ENCODE data around the gene B9D1.

Gene B9D1

DNA sequence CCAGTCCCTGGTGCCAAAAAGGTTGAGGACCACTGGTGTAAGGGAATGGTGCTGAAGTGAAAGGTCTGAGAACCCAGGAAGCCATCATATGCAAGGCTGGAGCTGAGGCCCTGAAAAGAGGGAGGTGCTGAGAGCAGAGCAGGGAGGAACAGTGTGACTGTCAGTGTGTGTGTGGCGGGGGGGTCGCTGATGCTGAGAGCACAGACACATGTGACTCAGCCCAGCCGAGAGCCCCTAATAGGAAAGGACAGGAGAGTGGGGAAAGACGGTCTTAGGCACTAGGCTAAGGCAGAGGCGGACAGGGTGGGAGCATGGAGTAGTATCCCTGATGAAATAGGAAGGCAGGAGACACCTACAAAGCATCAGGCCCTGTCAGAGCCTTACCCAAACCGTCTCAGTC lies 1.2 kb downstream of the B9D1 start:
- H3K4me3 ChIP-seq (ENCODE audit: low read depth in 1 of 2, low read length in 2 of 2) = no peak overlapping the region
- no peak overlapping the region for H3K27ac ChIP-seq (ENCODE audit: low read length)
- no peaks in the 10 kb centered on the region for H3K79me2 ChIP-seq (ENCODE audit: insufficient read depth, low read length)
- H3K4me2 ChIP-seq (ENCODE audit: insufficient read depth, low read length) = no peak overlapping the region
- H3K9ac ChIP-seq (ENCODE audit: low read depth, low read length) = no peak overlapping the region
- DNase-seq = no peak
- H3K27me3 ChIP-seq (ENCODE audit: insufficient read depth, low read length, poor library complexity) = no peaks in the 10 kb centered on the region
- H3K36me3 ChIP-seq (ENCODE audit: insufficient read depth, low read length) = no peaks in the 10 kb centered on the region
- peaks cover 17% of the 10 kb centered on the region for H3K4me1 ChIP-seq (ENCODE audit: insufficient read depth, low read length)
- ATAC-seq (ENCODE audit: insufficient read depth, low read depth) = no peak
- TF ChIP-seq CTCF (IDR thresholded peaks at IDR 0.05; ENCODE audit: borderline replicate concordance, extremely low read depth, low read length, poor library complexity, severe bottlenecking) (no peak), EZH2 (IDR thresholded peaks at IDR 0.05; ENCODE audit: borderline replicate concordance, low read depth, low read length, severe bottlenecking) (no peak)
- H3K9me3 ChIP-seq (ENCODE audit: insufficient read depth, low read length, severe bottlenecking) = no peaks in the 10 kb centered on the region
- no peak overlapping the region for H2AFZ ChIP-seq (ENCODE audit: low read depth, low read length)
- peaks cover 9% of the 10 kb centered on the region; the same call in 1 of the 2 replicates for H4K20me1 ChIP-seq (ENCODE audit: insufficient read depth, low read length)

DNA sequence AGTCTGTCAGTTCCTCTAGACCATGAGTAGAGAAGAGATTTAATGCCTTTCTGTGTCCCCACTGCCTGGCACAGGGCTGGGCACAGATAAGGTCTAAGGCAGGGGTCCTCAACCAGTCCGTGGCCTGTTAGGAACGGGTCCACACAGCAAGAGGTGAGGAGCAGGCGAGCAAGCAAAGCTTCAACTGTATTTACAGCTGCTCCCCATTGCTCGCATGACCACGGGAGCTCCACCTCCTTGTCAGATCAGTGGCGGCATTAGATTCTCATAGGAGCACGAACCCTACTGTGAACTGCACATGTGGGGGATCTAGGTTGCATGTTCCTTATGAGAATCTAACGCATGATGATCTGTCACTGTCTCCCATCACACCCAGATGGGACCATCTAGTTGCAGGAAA lies 1.8 kb downstream of the B9D1 start:
- H3K4me1 ChIP-seq (ENCODE audit: insufficient read depth, low read length) = peaks cover 17% of the 10 kb centered on the region
- no peak overlapping the region for H3K9ac ChIP-seq (ENCODE audit: low read depth, low read length)
- H4K20me1 ChIP-seq (ENCODE audit: insufficient read depth, low read length) = peaks cover 9% of the 10 kb centered on the region; the same call in 1 of the 2 replicates
- H3K27ac ChIP-seq (ENCODE audit: low read length) = no peak overlapping the region
- no peaks in the 10 kb centered on the region for H3K79me2 ChIP-seq (ENCODE audit: insufficient read depth, low read length)
- no peak overlapping the region for H3K4me2 ChIP-seq (ENCODE audit: insufficient read depth, low read length)
- H3K4me3 ChIP-seq (ENCODE audit: low read depth in 1 of 2, low read length in 2 of 2) = no peak overlapping the region
- H3K9me3 ChIP-seq (ENCODE audit: insufficient read depth, low read length, severe bottlenecking) = no peaks in the 10 kb centered on the region
- DNase-seq = no peak
- TF ChIP-seq EZH2 (IDR thresholded peaks at IDR 0.05; ENCODE audit: borderline replicate concordance, low read depth, low read length, severe bottlenecking) (no peak), CTCF (IDR thresholded peaks at IDR 0.05; ENCODE audit: borderline replicate concordance, extremely low read depth, low read length, poor library complexity, severe bottlenecking) (no peak)
- H3K36me3 ChIP-seq (ENCODE audit: insufficient read depth, low read length) = no peaks in the 10 kb centered on the region
- H3K27me3 ChIP-seq (ENCODE audit: insufficient read depth, low read length, poor library complexity) = no peaks in the 10 kb centered on the region
- ATAC-seq (ENCODE audit: insufficient read depth, low read depth) = no peak
- no peak overlapping the region for H2AFZ ChIP-seq (ENCODE audit: low read depth, low read length)

DNA sequence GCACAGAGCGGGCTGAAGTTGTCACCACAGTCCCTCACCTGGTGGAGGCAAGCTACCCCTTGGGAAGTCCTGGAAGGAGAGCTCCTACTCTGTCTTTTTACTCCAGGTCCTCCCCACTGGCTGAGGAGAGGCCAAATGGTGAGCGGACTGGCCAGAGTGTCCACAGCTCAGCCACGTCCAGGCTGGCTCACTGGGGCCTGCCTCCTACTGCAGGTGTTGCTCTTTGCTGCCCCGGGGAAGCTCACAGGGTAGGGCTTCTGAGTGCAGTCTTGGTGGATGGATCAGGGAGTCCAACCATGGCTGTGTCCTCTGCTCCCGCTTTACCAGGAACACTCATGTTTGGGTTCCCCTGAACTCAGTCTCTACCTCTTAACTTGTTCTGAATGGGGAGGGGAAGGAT lies 2.7 kb downstream of the B9D1 start:
- no peaks in the 10 kb centered on the region for H3K9me3 ChIP-seq (ENCODE audit: insufficient read depth, low read length, severe bottlenecking)
- TF ChIP-seq EZH2 (IDR thresholded peaks at IDR 0.05; ENCODE audit: borderline replicate concordance, low read depth, low read length, severe bottlenecking) (no peak), CTCF (IDR thresholded peaks at IDR 0.05; ENCODE audit: borderline replicate concordance, extremely low read depth, low read length, poor library complexity, severe bottlenecking) (no peak)
- H3K79me2 ChIP-seq (ENCODE audit: insufficient read depth, low read length) = no peaks in the 10 kb centered on the region
- no peak for DNase-seq
- no peak overlapping the region for H3K9ac ChIP-seq (ENCODE audit: low read depth, low read length)
- no peaks in the 10 kb centered on the region for H3K27me3 ChIP-seq (ENCODE audit: insufficient read depth, low read length, poor library complexity)
- no peak for ATAC-seq (ENCODE audit: insufficient read depth, low read depth)
- H2AFZ ChIP-seq (ENCODE audit: low read depth, low read length) = no peak overlapping the region
- no peak overlapping the region for H3K27ac ChIP-seq (ENCODE audit: low read length)
- H3K4me2 ChIP-seq (ENCODE audit: insufficient read depth, low read length) = no peak overlapping the region
- H3K4me1 ChIP-seq (ENCODE audit: insufficient read depth, low read length) = peaks cover 17% of the 10 kb centered on the region
- H3K4me3 ChIP-seq (ENCODE audit: low read depth in 1 of 2, low read length in 2 of 2) = no peak overlapping the region
- H4K20me1 ChIP-seq (ENCODE audit: insufficient read depth, low read length) = peaks cover 9% of the 10 kb centered on the region; the same call in 1 of the 2 replicates
- H3K36me3 ChIP-seq (ENCODE audit: insufficient read depth, low read length) = no peaks in the 10 kb centered on the region

DNA sequence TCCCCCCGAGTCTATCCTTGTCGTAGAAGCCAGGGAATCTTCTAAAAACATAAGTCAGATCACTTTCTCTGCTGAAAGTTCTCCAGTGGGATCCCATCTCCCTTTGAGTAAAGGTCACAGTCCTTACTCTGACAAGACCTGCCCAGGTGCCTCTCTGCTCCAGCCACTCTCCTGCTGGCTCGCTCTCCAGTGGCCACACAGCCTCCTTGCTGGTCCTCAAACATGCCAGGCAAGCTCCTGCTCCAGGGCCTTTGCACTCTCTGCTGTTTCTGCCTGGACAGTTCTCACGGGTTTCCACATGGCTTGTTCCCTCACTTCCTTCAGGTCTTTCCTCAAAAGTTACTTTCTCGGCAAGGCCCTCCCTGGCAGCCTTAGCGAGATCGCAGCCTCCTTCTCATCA lies 3.4 kb downstream of the B9D1 start:
- H2AFZ ChIP-seq (ENCODE audit: low read depth, low read length) = no peak overlapping the region
- no peaks in the 10 kb centered on the region for H3K9me3 ChIP-seq (ENCODE audit: insufficient read depth, low read length, severe bottlenecking)
- no peak for ATAC-seq (ENCODE audit: insufficient read depth, low read depth)

More for the DNA sequence above, 3.4 kb downstream of the B9D1 start:
- TF ChIP-seq CTCF (IDR thresholded peaks at IDR 0.05; ENCODE audit: borderline replicate concordance, extremely low read depth, low read length, poor library complexity, severe bottlenecking) (no peak), EZH2 (IDR thresholded peaks at IDR 0.05; ENCODE audit: borderline replicate concordance, low read depth, low read length, severe bottlenecking) (no peak)
- H3K79me2 ChIP-seq (ENCODE audit: insufficient read depth, low read length) = no peaks in the 10 kb centered on the region
- H3K36me3 ChIP-seq (ENCODE audit: insufficient read depth, low read length) = no peaks in the 10 kb centered on the region
- no peak overlapping the region for H3K27ac ChIP-seq (ENCODE audit: low read length)
- no peak overlapping the region for H3K9ac ChIP-seq (ENCODE audit: low read depth, low read length)
- H4K20me1 ChIP-seq (ENCODE audit: insufficient read depth, low read length) = peaks cover 9% of the 10 kb centered on the region; the same call in 1 of the 2 replicates
- DNase-seq = no peak
- H3K4me2 ChIP-seq (ENCODE audit: insufficient read depth, low read length) = no peak overlapping the region
- peaks cover 17% of the 10 kb centered on the region for H3K4me1 ChIP-seq (ENCODE audit: insufficient read depth, low read length)
- H3K4me3 ChIP-seq (ENCODE audit: low read depth in 1 of 2, low read length in 2 of 2) = no peak overlapping the region
- H3K27me3 ChIP-seq (ENCODE audit: insufficient read depth, low read length, poor library complexity) = peaks cover under 1% of the 10 kb centered on the region
